ENCODE results near the gene APOA4. TPM values are rescaled to one million over a fixed set of nuclear protein-coding genes. Genes with fewer than 3 reads are reported as not detected.

APOA4 gene
- not detected in 2 replicates for total RNA-seq

GRCh38 chr11:116823031-116823843 is at the start of gene APOA4:
Gene APOA4 (minus strand): TSS chr11:116823304. CDS start chr11:116823191, 113 bp downstream.

GRCh38 chr11:116837231-116838091 is 14.4 kb upstream of the APOA4 start, which contains the start of gene APOA1:
Gene APOA1 (minus strand): TSS chr11:116837622. CDS start chr11:116837387, 235 bp downstream.

GRCh38 chr11:116829525-116830183 is 6.5 kb upstream of the APOA4 start, which contains the start of gene APOC3:
Gene APOC3 (plus strand): TSS chr11:116829907. CDS start chr11:116830583, 676 bp downstream.

GRCh38 chr11:116791813-116792143 is 31.3 kb downstream of the APOA4 start, which contains the start of gene APOA5:
Gene APOA5 (minus strand): TSS chr11:116791879. CDS start chr11:116791860, 19 bp downstream.

GRCh38 chr11:116787786-116788486 is 35.2 kb downstream of the APOA4 start, which contains the start of gene ZPR1:
Gene ZPR1 (minus strand): TSS chr11:116788023. CDS start chr11:116787990, 33 bp downstream.

GRCh38 chr11:116772443-116773202 is 50.5 kb downstream of the APOA4 start, which contains the start of gene BUD13:
Gene BUD13 (minus strand): TSS chr11:116772987. CDS start chr11:116772964, 23 bp downstream.

Other genes with a start within 250 kb of the APOA4 start
- 10.3 and 22.9 TPM in 2 replicates for gene BUD13, start 50.3 kb downstream of the APOA4 start, total RNA-seq
- 43.5 and 54.4 TPM in 2 replicates for gene ZPR1, start 35.3 kb downstream of the APOA4 start, total RNA-seq
- not detected in 2 replicates for gene APOA5, start 31.4 kb downstream of the APOA4 start, total RNA-seq
- gene APOC3, start 6.6 kb upstream of the APOA4 start, total RNA-seq, result not detected in 2 replicates
- gene APOA1, start 14.3 kb upstream of the APOA4 start, total RNA-seq, result not detected in 2 replicates

Measured in placental pericyte (primary cell).